D341Med (cell line): ENCODE measurements around the gene DUSP2.
"Not testable (repeated sequence)": the region's sequence is repeated elsewhere in the genome, so short reads cannot be mapped to it uniquely, and the experiment has no call there.

Experiments used
- DNase-seq: peaks from one replicate; pipeline ENCODE4 v3.0.0; 2012; ENCODE audit warnings: low spot score

Gene DUSP2

GRCh38 chr2:96163415-96163767 lies 18.2 kb upstream of the DUSP2 start:
- DNase-seq = no peak

GRCh38 chr2:96161898-96162297 lies 16.7 kb upstream of the DUSP2 start:
- DNase-seq = peak; percentile 9

- DNase-seq = not testable (repeated sequence)
Observed at GRCh38 chr2:96160366-96160765, 15.1 kb upstream of the DUSP2 start.

GRCh38 chr2:96159084-96159830 lies 14.0 kb upstream of the DUSP2 start:
- DNase-seq = peak; percentile 8

- DNase-seq = peak; percentile 7
Observed at GRCh38 chr2:96158554-96158940, 13.3 kb upstream of the DUSP2 start.

GRCh38 chr2:96157649-96158553 lies 12.7 kb upstream of the DUSP2 start:
- peak; percentile 15 for DNase-seq

- DNase-seq = peak; percentile 65
Observed at GRCh38 chr2:96156926-96157648, 11.8 kb upstream of the DUSP2 start.

- peak; percentile 20 for DNase-seq
Observed at GRCh38 chr2:96156011-96156820, 11.0 kb upstream of the DUSP2 start.

GRCh38 chr2:96154506-96155380 lies 9.5 kb upstream of the DUSP2 start:
- peak; percentile 20 for DNase-seq

GRCh38 chr2:96153991-96154431 lies 8.8 kb upstream of the DUSP2 start:
- peak; percentile 20 for DNase-seq

- no peak for DNase-seq
Observed at GRCh38 chr2:96153291-96153713, 8.1 kb upstream of the DUSP2 start.

GRCh38 chr2:96152304-96153161 lies 7.3 kb upstream of the DUSP2 start:
- DNase-seq = peak; percentile 76

GRCh38 chr2:96151595-96152303 lies 6.5 kb upstream of the DUSP2 start:
- no peak for DNase-seq

- DNase-seq = no peak
Observed at GRCh38 chr2:96150791-96151594, 5.8 kb upstream of the DUSP2 start.

- DNase-seq = no peak
Observed at GRCh38 chr2:96150007-96150640, 4.9 kb upstream of the DUSP2 start.

- DNase-seq = peak; percentile 29
Observed at GRCh38 chr2:96148410-96149217, 3.4 kb upstream of the DUSP2 start.
